ENCODE results near the gene STX12. TPM values are rescaled to one million over a fixed set of nuclear protein-coding genes. Genes with fewer than 3 reads are reported as not detected.

The STX12 gene
- total and polyA plus RNA-seq, 2 experiments from 2014 or later, result 6.1 to 9.0 TPM

DNA sequence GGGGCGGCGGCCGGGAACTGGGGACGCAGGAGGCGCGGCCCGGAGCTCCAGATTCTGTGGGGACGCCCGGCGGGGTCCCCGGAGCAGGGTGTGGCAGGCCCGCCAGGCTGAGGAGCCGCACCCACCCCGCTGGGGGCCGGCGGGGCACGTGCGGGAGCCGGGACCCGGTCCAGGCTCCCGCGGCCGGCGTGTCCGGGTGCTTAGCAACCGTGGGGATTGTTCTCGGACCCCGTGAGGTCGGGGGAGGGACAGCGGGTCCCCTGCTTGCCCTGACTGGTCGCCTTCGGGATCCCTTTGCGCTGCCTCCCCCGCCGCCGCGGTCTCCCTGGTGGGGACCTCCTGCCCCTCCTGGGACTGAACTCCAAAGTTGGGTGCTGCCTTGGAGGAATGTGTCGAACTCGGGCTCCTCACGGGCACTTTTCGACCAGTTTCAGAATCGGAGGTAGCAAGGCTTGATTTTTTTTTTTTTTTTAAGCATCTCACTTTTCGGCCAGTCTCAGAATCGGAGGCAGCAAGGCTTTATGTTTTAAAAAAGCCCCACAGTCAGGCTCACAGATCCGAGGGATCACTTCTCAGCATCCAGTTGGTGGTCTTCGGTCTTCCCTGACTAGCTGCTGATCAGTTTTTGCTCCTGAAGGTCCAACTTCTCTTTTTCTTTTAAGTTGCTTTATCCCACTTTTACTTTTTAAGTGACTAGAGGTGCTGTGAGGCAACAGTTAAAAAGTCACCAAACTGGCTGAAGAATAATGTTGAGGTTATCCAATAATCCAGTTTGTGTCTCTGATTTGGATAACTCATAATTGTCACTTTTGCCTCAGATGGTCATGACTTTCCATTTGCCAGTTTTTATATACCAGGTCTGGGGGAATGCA is 46.6 kb upstream of the STX12 start (continued):
- TF ChIP-seq, protein P1, sequence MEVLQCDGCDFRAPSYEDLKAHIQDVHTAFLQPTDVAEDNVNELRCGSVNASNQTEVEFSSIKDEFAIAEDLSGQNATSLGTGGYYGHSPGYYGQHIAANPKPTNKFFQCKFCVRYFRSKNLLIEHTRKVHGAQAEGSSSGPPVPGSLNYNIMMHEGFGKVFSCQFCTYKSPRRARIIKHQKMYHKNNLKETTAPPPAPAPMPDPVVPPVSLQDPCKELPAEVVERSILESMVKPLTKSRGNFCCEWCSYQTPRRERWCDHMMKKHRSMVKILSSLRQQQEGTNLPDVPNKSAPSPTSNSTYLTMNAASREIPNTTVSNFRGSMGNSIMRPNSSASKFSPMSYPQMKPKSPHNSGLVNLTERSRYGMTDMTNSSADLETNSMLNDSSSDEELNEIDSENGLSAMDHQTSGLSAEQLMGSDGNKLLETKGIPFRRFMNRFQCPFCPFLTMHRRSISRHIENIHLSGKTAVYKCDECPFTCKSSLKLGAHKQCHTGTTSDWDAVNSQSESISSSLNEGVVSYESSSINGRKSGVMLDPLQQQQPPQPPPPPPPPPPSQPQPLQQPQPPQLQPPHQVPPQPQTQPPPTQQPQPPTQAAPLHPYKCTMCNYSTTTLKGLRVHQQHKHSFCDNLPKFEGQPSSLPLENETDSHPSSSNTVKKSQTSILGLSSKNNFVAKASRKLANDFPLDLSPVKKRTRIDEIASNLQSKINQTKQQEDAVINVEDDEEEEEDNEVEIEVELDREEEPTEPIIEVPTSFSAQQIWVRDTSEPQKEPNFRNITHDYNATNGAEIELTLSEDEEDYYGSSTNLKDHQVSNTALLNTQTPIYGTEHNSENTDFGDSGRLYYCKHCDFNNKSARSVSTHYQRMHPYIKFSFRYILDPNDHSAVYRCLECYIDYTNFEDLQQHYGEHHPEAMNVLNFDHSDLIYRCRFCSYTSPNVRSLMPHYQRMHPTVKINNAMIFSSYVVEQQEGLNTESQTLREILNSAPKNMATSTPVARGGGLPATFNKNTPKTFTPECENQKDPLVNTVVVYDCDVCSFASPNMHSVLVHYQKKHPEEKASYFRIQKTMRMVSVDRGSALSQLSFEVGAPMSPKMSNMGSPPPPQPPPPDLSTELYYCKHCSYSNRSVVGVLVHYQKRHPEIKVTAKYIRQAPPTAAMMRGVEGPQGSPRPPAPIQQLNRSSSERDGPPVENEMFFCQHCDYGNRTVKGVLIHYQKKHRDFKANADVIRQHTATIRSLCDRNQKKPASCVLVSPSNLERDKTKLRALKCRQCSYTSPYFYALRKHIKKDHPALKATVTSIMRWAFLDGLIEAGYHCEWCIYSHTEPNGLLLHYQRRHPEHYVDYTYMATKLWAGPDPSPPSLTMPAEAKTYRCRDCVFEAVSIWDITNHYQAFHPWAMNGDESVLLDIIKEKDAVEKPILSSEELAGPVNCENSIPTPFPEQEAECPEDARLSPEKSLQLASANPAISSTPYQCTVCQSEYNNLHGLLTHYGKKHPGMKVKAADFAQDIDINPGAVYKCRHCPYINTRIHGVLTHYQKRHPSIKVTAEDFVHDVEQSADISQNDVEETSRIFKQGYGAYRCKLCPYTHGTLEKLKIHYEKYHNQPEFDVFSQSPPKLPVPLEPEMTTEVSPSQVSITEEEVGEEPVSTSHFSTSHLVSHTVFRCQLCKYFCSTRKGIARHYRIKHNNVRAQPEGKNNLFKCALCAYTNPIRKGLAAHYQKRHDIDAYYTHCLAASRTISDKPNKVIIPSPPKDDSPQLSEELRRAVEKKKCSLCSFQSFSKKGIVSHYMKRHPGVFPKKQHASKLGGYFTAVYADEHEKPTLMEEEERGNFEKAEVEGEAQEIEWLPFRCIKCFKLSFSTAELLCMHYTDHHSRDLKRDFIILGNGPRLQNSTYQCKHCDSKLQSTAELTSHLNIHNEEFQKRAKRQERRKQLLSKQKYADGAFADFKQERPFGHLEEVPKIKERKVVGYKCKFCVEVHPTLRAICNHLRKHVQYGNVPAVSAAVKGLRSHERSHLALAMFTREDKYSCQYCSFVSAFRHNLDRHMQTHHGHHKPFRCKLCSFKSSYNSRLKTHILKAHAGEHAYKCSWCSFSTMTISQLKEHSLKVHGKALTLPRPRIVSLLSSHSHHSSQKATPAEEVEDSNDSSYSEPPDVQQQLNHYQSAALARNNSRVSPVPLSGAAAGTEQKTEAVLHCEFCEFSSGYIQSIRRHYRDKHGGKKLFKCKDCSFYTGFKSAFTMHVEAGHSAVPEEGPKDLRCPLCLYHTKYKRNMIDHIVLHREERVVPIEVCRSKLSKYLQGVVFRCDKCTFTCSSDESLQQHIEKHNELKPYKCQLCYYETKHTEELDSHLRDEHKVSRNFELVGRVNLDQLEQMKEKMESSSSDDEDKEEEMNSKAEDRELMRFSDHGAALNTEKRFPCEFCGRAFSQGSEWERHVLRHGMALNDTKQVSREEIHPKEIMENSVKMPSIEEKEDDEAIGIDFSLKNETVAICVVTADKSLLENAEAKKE (CRISPR knock-in tag; IDR thresholded peaks at IDR 0.05), result no peak
- TF ChIP-seq ZNF114 (CRISPR knock-in tag; IDR thresholded peaks at IDR 0.05), result no peak
- TF ChIP-seq, protein P2, sequence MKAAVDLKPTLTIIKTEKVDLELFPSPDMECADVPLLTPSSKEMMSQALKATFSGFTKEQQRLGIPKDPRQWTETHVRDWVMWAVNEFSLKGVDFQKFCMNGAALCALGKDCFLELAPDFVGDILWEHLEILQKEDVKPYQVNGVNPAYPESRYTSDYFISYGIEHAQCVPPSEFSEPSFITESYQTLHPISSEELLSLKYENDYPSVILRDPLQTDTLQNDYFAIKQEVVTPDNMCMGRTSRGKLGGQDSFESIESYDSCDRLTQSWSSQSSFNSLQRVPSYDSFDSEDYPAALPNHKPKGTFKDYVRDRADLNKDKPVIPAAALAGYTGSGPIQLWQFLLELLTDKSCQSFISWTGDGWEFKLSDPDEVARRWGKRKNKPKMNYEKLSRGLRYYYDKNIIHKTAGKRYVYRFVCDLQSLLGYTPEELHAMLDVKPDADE (IDR thresholded peaks at IDR 0.05), result no peak
- no peak for TF ChIP-seq POLR2AphosphoS5 (IDR thresholded peaks at IDR 0.05; ENCODE audit: low read depth)
- TF ChIP-seq, protein P3, sequence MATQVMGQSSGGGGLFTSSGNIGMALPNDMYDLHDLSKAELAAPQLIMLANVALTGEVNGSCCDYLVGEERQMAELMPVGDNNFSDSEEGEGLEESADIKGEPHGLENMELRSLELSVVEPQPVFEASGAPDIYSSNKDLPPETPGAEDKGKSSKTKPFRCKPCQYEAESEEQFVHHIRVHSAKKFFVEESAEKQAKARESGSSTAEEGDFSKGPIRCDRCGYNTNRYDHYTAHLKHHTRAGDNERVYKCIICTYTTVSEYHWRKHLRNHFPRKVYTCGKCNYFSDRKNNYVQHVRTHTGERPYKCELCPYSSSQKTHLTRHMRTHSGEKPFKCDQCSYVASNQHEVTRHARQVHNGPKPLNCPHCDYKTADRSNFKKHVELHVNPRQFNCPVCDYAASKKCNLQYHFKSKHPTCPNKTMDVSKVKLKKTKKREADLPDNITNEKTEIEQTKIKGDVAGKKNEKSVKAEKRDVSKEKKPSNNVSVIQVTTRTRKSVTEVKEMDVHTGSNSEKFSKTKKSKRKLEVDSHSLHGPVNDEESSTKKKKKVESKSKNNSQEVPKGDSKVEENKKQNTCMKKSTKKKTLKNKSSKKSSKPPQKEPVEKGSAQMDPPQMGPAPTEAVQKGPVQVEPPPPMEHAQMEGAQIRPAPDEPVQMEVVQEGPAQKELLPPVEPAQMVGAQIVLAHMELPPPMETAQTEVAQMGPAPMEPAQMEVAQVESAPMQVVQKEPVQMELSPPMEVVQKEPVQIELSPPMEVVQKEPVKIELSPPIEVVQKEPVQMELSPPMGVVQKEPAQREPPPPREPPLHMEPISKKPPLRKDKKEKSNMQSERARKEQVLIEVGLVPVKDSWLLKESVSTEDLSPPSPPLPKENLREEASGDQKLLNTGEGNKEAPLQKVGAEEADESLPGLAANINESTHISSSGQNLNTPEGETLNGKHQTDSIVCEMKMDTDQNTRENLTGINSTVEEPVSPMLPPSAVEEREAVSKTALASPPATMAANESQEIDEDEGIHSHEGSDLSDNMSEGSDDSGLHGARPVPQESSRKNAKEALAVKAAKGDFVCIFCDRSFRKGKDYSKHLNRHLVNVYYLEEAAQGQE (IDR thresholded peaks at IDR 0.05; ENCODE audit: unreplicated experiment), result no peak

Data from GM23338 (cell line).